Mucosa of rectum (tissue), 2 donors: ENCODE measurements around the gene DPM1.

Experiments
- H3K27ac ChIP-seq, 2 donors: one replicate each; pipeline ENCODE4 v1.7.0; 2013; ENCODE audit warnings: inconsistent platforms in 2 of 2, low read depth in 2 of 2, low read length in 2 of 2
- H3K27me3 ChIP-seq, 2 donors: one replicate each; pipeline ENCODE4 v1.7.0; 2013; ENCODE audit warnings: low read length in 2 of 2; ENCODE audit not compliant: control insufficient read depth in 2 of 2, insufficient read depth in 2 of 2
- H3K36me3 ChIP-seq, 2 donors: one replicate each; pipeline ENCODE4 v1.7.0; 2013; ENCODE audit warnings: low read length in 2 of 2; ENCODE audit not compliant: control insufficient read depth in 2 of 2, insufficient read depth in 2 of 2
- H3K4me1 ChIP-seq, 2 donors: one replicate each; pipeline ENCODE4 v1.7.0; 2013; ENCODE audit warnings: low read length in 2 of 2, mild to moderate bottlenecking in 1 of 2; ENCODE audit not compliant: control insufficient read depth in 2 of 2, insufficient read depth in 2 of 2
- H3K4me3 ChIP-seq, 2 donors: one replicate each; pipeline ENCODE4 v1.7.0; 2013; ENCODE audit warnings: low read length in 2 of 2
- H3K9ac ChIP-seq, 2 donors: one replicate each; pipeline ENCODE4 v1.7.0; 2013; ENCODE audit warnings: low read length in 2 of 2, low read depth in 1 of 2, mild to moderate bottlenecking in 1 of 2
- H3K9me3 ChIP-seq, 2 donors: one replicate each; pipeline ENCODE4 v1.7.0; 2013; ENCODE audit warnings: low read length in 2 of 2; ENCODE audit not compliant: control insufficient read depth in 2 of 2
- donor health status: healthy.
- donor health status: Normal muscosa, but diverticular disease.

The DPM1 gene

GRCh38 chr20:50995506-50995905, 37.2 kb upstream of the DPM1 start:
- Histone ChIP-seq H3K9me3 (no peaks in the 10 kb centered on the region), H3K36me3 (no peaks in the 10 kb centered on the region), H3K4me3 (no peak overlapping the region), H3K27me3 (peaks cover 2 to 3% of the 10 kb centered on the region in 2 donors), H3K9ac (no peak overlapping the region), H3K27ac (no peak overlapping the region), H3K4me1 (peaks cover 0 to 3% of the 10 kb centered on the region in 2 donors)

- H3K9ac ChIP-seq: no peak overlapping the region
- no peak overlapping the region for H3K27ac ChIP-seq
- H3K9me3 ChIP-seq: no peaks in the 10 kb centered on the region
- no peaks in the 10 kb centered on the region for H3K36me3 ChIP-seq
- H3K4me3 ChIP-seq: no peak overlapping the region
- peaks cover 2 to 3% of the 10 kb centered on the region in 2 donors for H3K27me3 ChIP-seq
- peaks cover 0 to 3% of the 10 kb centered on the region in 2 donors for H3K4me1 ChIP-seq
Measured at GRCh38 chr20:50993876-50994275, 35.5 kb upstream of the DPM1 start.

GRCh38 chr20:50992733-50993457, 34.6 kb upstream of the DPM1 start:
- Histone ChIP-seq H3K9ac (no peak overlapping the region), H3K27me3 (peaks cover 0 to 2% of the 10 kb centered on the region in 2 donors), H3K4me3 (no peak overlapping the region), H3K4me1 (peaks cover 0 to 3% of the 10 kb centered on the region in 2 donors), H3K36me3 (no peaks in the 10 kb centered on the region), H3K27ac (no peak overlapping the region), H3K9me3 (no peaks in the 10 kb centered on the region)

- Histone ChIP-seq H3K4me3 (no peak overlapping the region), H3K27me3 (peaks cover 2 to 3% of the 10 kb centered on the region in 2 donors), H3K36me3 (no peaks in the 10 kb centered on the region), H3K9me3 (no peaks in the 10 kb centered on the region), H3K9ac (no peak overlapping the region), H3K4me1 (peaks cover 4 to 5% of the 10 kb centered on the region in 2 donors), H3K27ac (no peak overlapping the region)
Measured at GRCh38 chr20:50992336-50992732, 34.0 kb upstream of the DPM1 start.

- peaks cover 0 to 6% of the 10 kb centered on the region in 2 donors for H3K27me3 ChIP-seq
- no peak overlapping the region for H3K4me3 ChIP-seq
- no peak overlapping the region for H3K27ac ChIP-seq
- no peaks in the 10 kb centered on the region for H3K9me3 ChIP-seq
- no peaks in the 10 kb centered on the region for H3K36me3 ChIP-seq
- H3K9ac ChIP-seq: no peak overlapping the region
- H3K4me1 ChIP-seq: peaks cover 4 to 5% of the 10 kb centered on the region in 2 donors
Measured at GRCh38 chr20:50991076-50991475, 32.7 kb upstream of the DPM1 start.

- H3K4me3 ChIP-seq: no peak overlapping the region
Measured at GRCh38 chr20:50987493-50988210, 29.3 kb upstream of the DPM1 start.

GRCh38 chr20:50983321-50983720, 25.0 kb upstream of the DPM1 start:
- no peaks in the 10 kb centered on the region for H3K9me3 ChIP-seq
- no peak overlapping the region for H3K27ac ChIP-seq
- H3K4me1 ChIP-seq: peaks cover 3 to 9% of the 10 kb centered on the region in 2 donors
- no peak overlapping the region for H3K9ac ChIP-seq
- peaks cover 6 to 8% of the 10 kb centered on the region in 2 donors for H3K27me3 ChIP-seq
- H3K4me3 ChIP-seq: no peak overlapping the region
- H3K36me3 ChIP-seq: no peaks in the 10 kb centered on the region

More at GRCh38 chr20:50987493-50988210, 29.3 kb upstream of the DPM1 start:
- peaks cover 3 to 4% of the 10 kb centered on the region in 2 donors for H3K4me1 ChIP-seq
- H3K27me3 ChIP-seq: peaks cover 0 to 6% of the 10 kb centered on the region in 2 donors
- H3K27ac ChIP-seq: no peak overlapping the region
- H3K9ac ChIP-seq: no peak overlapping the region
- no peaks in the 10 kb centered on the region for H3K9me3 ChIP-seq
- no peaks in the 10 kb centered on the region for H3K36me3 ChIP-seq

- no peak overlapping the region for H3K4me3 ChIP-seq
- no peaks in the 10 kb centered on the region for H3K36me3 ChIP-seq
- peak overlapping the region in 1 of 2 donors; percentile 9 for H3K27ac ChIP-seq
- H3K4me1 ChIP-seq: peaks cover 0 to 6% of the 10 kb centered on the region in 2 donors
- H3K9me3 ChIP-seq: no peaks in the 10 kb centered on the region
- no peak overlapping the region for H3K9ac ChIP-seq
- peaks cover 4 to 10% of the 10 kb centered on the region in 2 donors for H3K27me3 ChIP-seq
Measured at GRCh38 chr20:50982363-50982762, 24.0 kb upstream of the DPM1 start.

- peaks cover 6 to 10% of the 10 kb centered on the region in 2 donors for H3K27me3 ChIP-seq
- H3K36me3 ChIP-seq: no peaks in the 10 kb centered on the region
- H3K4me1 ChIP-seq: peaks cover 0 to 6% of the 10 kb centered on the region in 2 donors
- no peaks in the 10 kb centered on the region for H3K9me3 ChIP-seq
- H3K4me3 ChIP-seq: no peak overlapping the region
- no peak overlapping the region for H3K9ac ChIP-seq
- H3K27ac ChIP-seq: no peak overlapping the region
Measured at GRCh38 chr20:50981714-50982048, 23.3 kb upstream of the DPM1 start.
